ENCODE measurements around the gene DNA2.
A peak's percentile ranks its signal among the peaks of the same experiment; 100 is the strongest.
"Not testable (repeated sequence)": the region's sequence is repeated elsewhere in the genome, so short reads cannot be mapped to it uniquely, and the experiment has no call there.

The DNA2 gene

GRCh38 chr10:68471586-68472408, at the start of gene DNA2:
DNA2 (minus strand) TSS chr10:68471973; CDS start chr10:68471864, 109 bp downstream.
- peak; percentile 59 for DNase-seq (ENCODE audit: low spot score)

- not testable (repeated sequence) for DNase-seq (ENCODE audit: low spot score)
These were observed 46.8 kb upstream of the DNA2 start for GRCh38 chr10:68518609-68519008.

- no peak for DNase-seq (ENCODE audit: low spot score)
These were observed 45.4 kb upstream of the DNA2 start for GRCh38 chr10:68517188-68517587.

- DNase-seq (ENCODE audit: low spot score) = no peak
These were observed 45.0 kb upstream of the DNA2 start for GRCh38 chr10:68516766-68517165.

GRCh38 chr10:68516216-68516615, 44.4 kb upstream of the DNA2 start:
- not testable (repeated sequence) for DNase-seq (ENCODE audit: low spot score)

- no peak for DNase-seq (ENCODE audit: low spot score)
These were observed 36.3 kb upstream of the DNA2 start for GRCh38 chr10:68508090-68508489.

GRCh38 chr10:68506411-68506810, 34.6 kb upstream of the DNA2 start:
- DNase-seq (ENCODE audit: low spot score) = no peak

- DNase-seq (ENCODE audit: low spot score) = no peak
These were observed 31.1 kb upstream of the DNA2 start for GRCh38 chr10:68502846-68503245.

GRCh38 chr10:68501691-68502090, 29.9 kb upstream of the DNA2 start:
- DNase-seq (ENCODE audit: low spot score) = no peak

- no peak for DNase-seq (ENCODE audit: low spot score)
These were observed 27.8 kb upstream of the DNA2 start for GRCh38 chr10:68499544-68499943.

GRCh38 chr10:68496072-68496471, 24.3 kb upstream of the DNA2 start:
- no peak for DNase-seq (ENCODE audit: low spot score)

- no peak for DNase-seq (ENCODE audit: low spot score)
These were observed 20.3 kb upstream of the DNA2 start for GRCh38 chr10:68492118-68492517.

GRCh38 chr10:68489919-68490318, 18.1 kb upstream of the DNA2 start:
- DNase-seq (ENCODE audit: low spot score) = no peak

GRCh38 chr10:68474021-68474420, 2.2 kb upstream of the DNA2 start:
- no peak for DNase-seq (ENCODE audit: low spot score)

- no peak for DNase-seq (ENCODE audit: low spot score)
These were observed 649 bp downstream of the DNA2 start for GRCh38 chr10:68471063-68471585.

GRCh38 chr10:68470300-68470699, 1.5 kb downstream of the DNA2 start:
- DNase-seq (ENCODE audit: low spot score) = no peak

- DNase-seq (ENCODE audit: low spot score) = no peak
These were observed 1.9 kb downstream of the DNA2 start for GRCh38 chr10:68469838-68470237.

GRCh38 chr10:68464729-68465128, 7.0 kb downstream of the DNA2 start:
- not testable (repeated sequence) for DNase-seq (ENCODE audit: low spot score)

- no peak for DNase-seq (ENCODE audit: low spot score)
These were observed 8.2 kb downstream of the DNA2 start for GRCh38 chr10:68463365-68464093.

- no peak for DNase-seq (ENCODE audit: low spot score)
These were observed 9.2 kb downstream of the DNA2 start for GRCh38 chr10:68462536-68462935.

- DNase-seq (ENCODE audit: low spot score) = no peak
These were observed 10.7 kb downstream of the DNA2 start for GRCh38 chr10:68461032-68461431.

GRCh38 chr10:68449698-68450097, 22.1 kb downstream of the DNA2 start:
- DNase-seq (ENCODE audit: low spot score) = peak; percentile 32

GRCh38 chr10:68446179-68446578, 25.6 kb downstream of the DNA2 start:
- no peak for DNase-seq (ENCODE audit: low spot score)
